Activated CD4-positive, CD25-positive, alpha-beta regulatory T cell treated with anti-CD3 and anti-CD28 coated beads, Interleukin-2, amount 50 U/mL, for 24 hours (primary cell): Measurements from ENCODE around the gene GRIN2D.

ENCODE experiments used
- ATAC-seq, 2 donors: fragments of 150-1000 bp; cut with Tn5 transposase; one replicate each; pipeline ENCODE4 v1.10.0; 2021; ENCODE audit warnings: mild to moderate bottlenecking in 1 of 2, moderate library complexity in 1 of 2

Gene GRIN2D

GRCh38 chr19:48443256-48443655 is 49.8 kb downstream of the GRIN2D start:
- no peak for ATAC-seq
